ENCODE data around the gene SLC6A12. TPM values are rescaled to one million over a fixed set of nuclear protein-coding genes. Genes with fewer than 3 reads are reported as not detected.

Gene SLC6A12
- polyA plus RNA-seq, 1 donor from 2014 or later = 0.15 TPM

- Histone ChIP-seq H3K27ac (ENCODE audit: low read length) (no peak overlapping the region), H3K79me2 (replicated peaks; ENCODE audit: insufficient read depth, low read length) (no peaks in the 10 kb centered on the region), H3K9ac (ENCODE audit: low read length) (no peak overlapping the region), H3K4me2 (ENCODE audit: low read length) (no peak overlapping the region), H3K27me3 (ENCODE audit: insufficient read depth, low read depth, low read length) (no peaks in the 10 kb centered on the region), H3K36me3 (ENCODE audit: insufficient read depth, low read length) (no peaks in the 10 kb centered on the region), H3K9me2 (ENCODE audit: insufficient read depth, low read length) (no peaks in the 10 kb centered on the region), H3K9me3 (ENCODE audit: low read length) (no peaks in the 10 kb centered on the region), H2AFZ (ENCODE audit: low read depth, low read length) (no peak overlapping the region), H4K20me1 (ENCODE audit: insufficient read depth) (no peaks in the 10 kb centered on the region), H3F3A (ENCODE audit: insufficient read depth, low read length, poor library complexity, severe bottlenecking) (no peaks in the 10 kb centered on the region), H3K4me3 (ENCODE audit: low read length) (no peak overlapping the region)
- TF ChIP-seq RAD21 (conservative IDR thresholded peaks at IDR 0.05) (no peak), TAF1 (IDR thresholded peaks at IDR 0.05; ENCODE audit: low read depth) (no peak), EZH2 (IDR thresholded peaks at IDR 0.05; ENCODE audit: borderline replicate concordance, insufficient read depth, low read length, poor library complexity, severe bottlenecking) (no peak), MXI1 (conservative IDR thresholded peaks at IDR 0.05; ENCODE audit: poor library complexity, severe bottlenecking) (no peak), EP300 (conservative IDR thresholded peaks at IDR 0.05; ENCODE audit: poor library complexity, severe bottlenecking) (no peak), SMC3 (conservative IDR thresholded peaks at IDR 0.05; ENCODE audit: poor library complexity) (no peak), REST (IDR thresholded peaks at IDR 0.05; ENCODE audit: borderline replicate concordance) (no peak), POLR2AphosphoS5 (IDR thresholded peaks at IDR 0.05) (no peak), CTCF (IDR thresholded peaks at IDR 0.05; ENCODE audit: poor library complexity, severe bottlenecking) (no peak)
Measured at GRCh38 chr12:179885-180284, 34.1 kb downstream of the SLC6A12 start.

- Histone ChIP-seq H3K27me3 (ENCODE audit: insufficient read depth, low read depth, low read length) (no peaks in the 10 kb centered on the region), H3K36me3 (ENCODE audit: insufficient read depth, low read length) (no peaks in the 10 kb centered on the region), H3K4me3 (ENCODE audit: low read length) (no peak overlapping the region), H3K27ac (ENCODE audit: low read length) (no peak overlapping the region), H2AFZ (ENCODE audit: low read depth, low read length) (no peak overlapping the region), H3K9ac (ENCODE audit: low read length) (no peak overlapping the region), H3K9me3 (ENCODE audit: low read length) (no peaks in the 10 kb centered on the region), H4K20me1 (ENCODE audit: insufficient read depth) (no peaks in the 10 kb centered on the region), H3K79me2 (replicated peaks; ENCODE audit: insufficient read depth, low read length) (no peaks in the 10 kb centered on the region), H3K9me2 (ENCODE audit: insufficient read depth, low read length) (no peaks in the 10 kb centered on the region), H3F3A (ENCODE audit: insufficient read depth, low read length, poor library complexity, severe bottlenecking) (no peaks in the 10 kb centered on the region), H3K4me2 (ENCODE audit: low read length) (no peak overlapping the region)
- no peak for TF ChIP-seq REST (IDR thresholded peaks at IDR 0.05; ENCODE audit: borderline replicate concordance)
Measured at GRCh38 chr12:179131-179884, 34.6 kb downstream of the SLC6A12 start.
